Stomach (tissue), 4 donors: ENCODE data around the gene ADRB1.

Source experiments
- CTCF ChIP-seq, 7 experiments: fragments of 450-650 bp in 4 of 7; fragments of 200-600 bp in 3 of 7; sonication (generic) in 3 of 7; IDR thresholded peaks; one replicate each; pipeline ENCODE4 v1.5.1; 2016 to 2019; ENCODE audit warnings: antibody characterized with exemption in 7 of 7, control low read depth in 2 of 7, mild to moderate bottlenecking in 1 of 7
- POLR2A ChIP-seq, 4 donors: fragments of 450-650 bp; IDR thresholded peaks; one replicate each; pipeline ENCODE4 v1.6.1; 2016; ENCODE audit warnings: antibody characterized with exemption in 4 of 4, control low read depth in 2 of 4, mild to moderate bottlenecking in 1 of 4, moderate library complexity in 1 of 4
- POLR2AphosphoS5 ChIP-seq, 3 donors: sonication (generic); formaldehyde crosslinking; IDR thresholded peaks; one replicate each; pipeline ENCODE4 v1.6.1; 2016; ENCODE audit warnings: antibody characterized with exemption in 3 of 3

- no peak for TF ChIP-seq CTCF (IDR thresholded peaks at IDR 0.05)
- TF ChIP-seq POLR2A (IDR thresholded peaks at IDR 0.05): no peak
- no peak for TF ChIP-seq POLR2AphosphoS5 (IDR thresholded peaks at IDR 0.05)
Measured at GRCh38 chr10:114073395-114074186, 29.9 kb downstream of the ADRB1 start.
